Osteoblast (primary cell): ENCODE data around the gene MYL12A. TPM values are rescaled to one million over a fixed set of nuclear protein-coding genes. Genes with fewer than 3 reads are reported as not detected.

Experiments
- DNase-seq: peaks from one replicate; pipeline ENCODE4 v3.0.0; 2011; ENCODE audit warnings: low spot score, mixed read lengths; ENCODE audit not compliant: insufficient read length; ENCODE audit errors: missing footprints
- H2AFZ ChIP-seq: 2 replicates; pipeline ENCODE4 v1.6.0; 2011; ENCODE audit warnings: mild to moderate bottlenecking, low read length
- H3K27ac ChIP-seq: 2 replicates; pipeline ENCODE4 v1.5.1; 2011; ENCODE audit warnings: mild to moderate bottlenecking, low read depth, low read length, moderate library complexity
- H3K27me3 ChIP-seq: 2 replicates; pipeline ENCODE4 v1.6.0; 2012; ENCODE audit warnings: mild to moderate bottlenecking, control low read depth, inconsistent platforms, low read length, moderate library complexity; ENCODE audit not compliant: insufficient read depth
- H3K36me3 ChIP-seq: 2 replicates; pipeline ENCODE4 v1.5.1; 2011; ENCODE audit warnings: mild to moderate bottlenecking, low read length, control low read depth, moderate library complexity; ENCODE audit not compliant: insufficient read depth
- H3K4me1 ChIP-seq: 2 replicates; pipeline ENCODE4 v1.5.1; 2011; ENCODE audit warnings: mild to moderate bottlenecking, low read length, control low read depth, moderate library complexity; ENCODE audit not compliant: insufficient read depth
- H3K4me2 ChIP-seq: 2 replicates; pipeline ENCODE4 v1.6.0; 2011; ENCODE audit warnings: mild to moderate bottlenecking, low read length; ENCODE audit not compliant: insufficient read depth
- H3K4me3 ChIP-seq: fragments of 200-600 bp; sonication (generic); 3 replicates; pipeline ENCODE4 v1.5.1; 2012; ENCODE audit warnings: mild to moderate bottlenecking, low read length, inconsistent platforms; ENCODE audit not compliant: insufficient read depth
- H3K79me2 ChIP-seq: 2 replicates; pipeline ENCODE4 v1.6.0; 2012; ENCODE audit warnings: mild to moderate bottlenecking, low read length, control low read depth, inconsistent platforms; ENCODE audit not compliant: insufficient read depth
- H3K9me3 ChIP-seq: 2 replicates; pipeline ENCODE4 v1.5.1; 2011; ENCODE audit warnings: low read depth, low read length, control low read depth
- H4K20me1 ChIP-seq: 2 replicates; pipeline ENCODE4 v1.6.0; 2012; ENCODE audit warnings: mild to moderate bottlenecking, low read length, control low read depth; ENCODE audit not compliant: insufficient read depth
- CTCF ChIP-seq: IDR thresholded peaks from 2 replicates; pipeline ENCODE4 v1.5.1; 2011; ENCODE audit warnings: mild to moderate bottlenecking, low read depth, low read length, moderate library complexity; ENCODE audit errors: extremely low read depth
- total RNA-seq: library from RNA; depleted of rRNA; stranded (reverse); fragments of >200 nt; gene quantifications from 2 replicates; pipeline ENCODE4 v1.2.3, GENCODE V29; 2012

The MYL12A gene
- total RNA-seq, 1 donor = 572 TPM

- Histone ChIP-seq H3K4me1 (peaks cover 15% of the 10 kb centered on the region), H3K9me3 (no peaks in the 10 kb centered on the region), H3K27ac (no peak overlapping the region), H4K20me1 (no peaks in the 10 kb centered on the region), H2AFZ (no peak overlapping the region), H3K4me2 (no peak overlapping the region), H3K27me3 (no peaks in the 10 kb centered on the region), H3K4me3 (no peak overlapping the region), H3K79me2 (no peaks in the 10 kb centered on the region), H3K36me3 (no peaks in the 10 kb centered on the region)
- DNase-seq = no peak
- TF ChIP-seq CTCF = no peak
Measured at GRCh38 chr18:3221496-3221895, 26.1 kb upstream of the MYL12A start.

GRCh38 chr18:3223356-3223755, 24.2 kb upstream of the MYL12A start:
- H3K36me3 ChIP-seq = no peaks in the 10 kb centered on the region
- H4K20me1 ChIP-seq = no peaks in the 10 kb centered on the region
- DNase-seq = no peak
- no peak overlapping the region for H2AFZ ChIP-seq
- no peaks in the 10 kb centered on the region for H3K9me3 ChIP-seq
- no peak overlapping the region for H3K4me2 ChIP-seq
- peaks cover 11% of the 10 kb centered on the region for H3K4me1 ChIP-seq
- no peak overlapping the region for H3K27ac ChIP-seq
- no peaks in the 10 kb centered on the region for H3K27me3 ChIP-seq
- TF ChIP-seq CTCF = no peak
- H3K79me2 ChIP-seq = no peaks in the 10 kb centered on the region
- H3K4me3 ChIP-seq = no peak overlapping the region

- Histone ChIP-seq H3K4me1 (peaks cover 6% of the 10 kb centered on the region), H3K27ac (no peak overlapping the region), H4K20me1 (no peaks in the 10 kb centered on the region), H3K4me3 (no peak overlapping the region), H3K4me2 (no peak overlapping the region), H2AFZ (no peak overlapping the region), H3K27me3 (no peaks in the 10 kb centered on the region), H3K79me2 (no peaks in the 10 kb centered on the region), H3K36me3 (no peaks in the 10 kb centered on the region), H3K9me3 (no peaks in the 10 kb centered on the region)
- TF ChIP-seq CTCF = no peak
- no peak for DNase-seq
Measured at GRCh38 chr18:3224223-3224622, 23.4 kb upstream of the MYL12A start.

GRCh38 chr18:3225588-3225987, 22.0 kb upstream of the MYL12A start:
- no peak overlapping the region for H3K27ac ChIP-seq
- H3K9me3 ChIP-seq = no peaks in the 10 kb centered on the region

More at GRCh38 chr18:3225588-3225987, 22.0 kb upstream of the MYL12A start:
- H3K4me3 ChIP-seq = no peak overlapping the region
- no peaks in the 10 kb centered on the region for H3K36me3 ChIP-seq
- H2AFZ ChIP-seq = no peak overlapping the region
- TF ChIP-seq CTCF = no peak
- no peaks in the 10 kb centered on the region for H3K27me3 ChIP-seq
- no peak overlapping the region for H3K4me2 ChIP-seq
- no peak for DNase-seq
- no peaks in the 10 kb centered on the region for H4K20me1 ChIP-seq
- no peaks in the 10 kb centered on the region for H3K4me1 ChIP-seq
- no peaks in the 10 kb centered on the region for H3K79me2 ChIP-seq
